SK-N-SH treated with all-trans-retinoic acid at 6 μM for 48 hours (cell line): Measurements from ENCODE around the gene KIAA1328.

Experiments used
- ATAC-seq: fragments of 200-7000 bp; cut with Tn5 transposase; 3 replicates; pipeline ENCODE4 v1.9.1; 2020; ENCODE audit warnings: mild to moderate bottlenecking, moderate library complexity
- ARNTL ChIP-seq: fragments of 450-650 bp; formaldehyde crosslinking; IDR thresholded peaks from 2 replicates; pipeline ENCODE4 v1.5.0; 2020; ENCODE audit warnings: low read depth, mild to moderate bottlenecking, moderate library complexity, borderline replicate concordance
- BACH2 ChIP-seq: fragments of 250-450 bp; sonication (Bioruptor Pico); IDR thresholded peaks from 2 replicates; pipeline ENCODE4 v1.9.0; 2021; ENCODE audit warnings: mild to moderate bottlenecking, borderline replicate concordance
- CSDC2 ChIP-seq: fragments of 250-450 bp; sonication (Bioruptor Pico); IDR thresholded peaks from 2 replicates; pipeline ENCODE4 v1.5.0; 2020; ENCODE audit warnings: mild to moderate bottlenecking, moderate library complexity
- CSRNP3 ChIP-seq: fragments of 250-450 bp; sonication (Bioruptor Pico); IDR thresholded peaks from 2 replicates; pipeline ENCODE4 v1.5.1; 2021; ENCODE audit warnings: mild to moderate bottlenecking, moderate library complexity
- ESRRG ChIP-seq: fragments of 250-450 bp; sonication (Bioruptor Pico); IDR thresholded peaks from 2 replicates; pipeline ENCODE4 v1.6.1; 2021; ENCODE audit warnings: mild to moderate bottlenecking
- GLIS3 ChIP-seq: fragments of 250-450 bp; sonication (Bioruptor Pico); IDR thresholded peaks from 2 replicates; pipeline ENCODE4 v1.5.0; 2020; ENCODE audit warnings: mild to moderate bottlenecking, moderate library complexity
- ISL1 ChIP-seq: fragments of 250-450 bp; sonication (Bioruptor Pico); IDR thresholded peaks from 2 replicates; pipeline ENCODE4 v2.1.2; 2022; ENCODE audit warnings: mild to moderate bottlenecking, moderate library complexity
- OSR1 ChIP-seq: fragments of 250-450 bp; sonication (Bioruptor Pico); IDR thresholded peaks from 2 replicates; pipeline ENCODE4 v1.8.0; 2022; ENCODE audit warnings: moderate library complexity, mild to moderate bottlenecking, inconsistent platforms
- PATZ1 ChIP-seq: fragments of 250-450 bp; sonication (Bioruptor Pico); IDR thresholded peaks from 2 replicates; pipeline ENCODE4 v1.8.0; 2020; ENCODE audit warnings: mild to moderate bottlenecking, moderate library complexity, borderline replicate concordance
- PPARA ChIP-seq: fragments of 250-450 bp; sonication (Bioruptor Pico); IDR thresholded peaks from 2 replicates; pipeline ENCODE4 v1.5.0; 2020; ENCODE audit warnings: mild to moderate bottlenecking, borderline replicate concordance
- RARB ChIP-seq: fragments of 250-450 bp; sonication (Bioruptor Pico); IDR thresholded peaks from 2 replicates; pipeline ENCODE4 v1.8.0; 2021; ENCODE audit warnings: mild to moderate bottlenecking, moderate library complexity
- SNAI2 ChIP-seq: fragments of 250-450 bp; sonication (Bioruptor Pico); IDR thresholded peaks from 2 replicates; pipeline ENCODE4 v1.5.0; 2020; ENCODE audit warnings: mild to moderate bottlenecking, moderate library complexity
- TCF4 ChIP-seq: fragments of 250-450 bp; sonication (Bioruptor Pico); IDR thresholded peaks from 2 replicates; pipeline ENCODE4 v1.8.0; 2021; ENCODE audit warnings: mild to moderate bottlenecking, moderate library complexity, borderline replicate concordance
- TOX ChIP-seq: fragments of 250-450 bp; sonication (Bioruptor Pico); IDR thresholded peaks from 2 replicates; pipeline ENCODE4 v1.8.0; 2021; ENCODE audit warnings: mild to moderate bottlenecking, moderate library complexity, borderline replicate concordance
- ZFP3 ChIP-seq: fragments of 250-450 bp; sonication (Bioruptor Pico); IDR thresholded peaks from 2 replicates; pipeline ENCODE4 v1.5.0; 2020; ENCODE audit warnings: mild to moderate bottlenecking, moderate library complexity
- ZFP30 ChIP-seq: fragments of 450-650 bp; formaldehyde crosslinking; IDR thresholded peaks from 2 replicates; pipeline ENCODE4 v1.5.0; 2022; ENCODE audit warnings: mild to moderate bottlenecking, moderate library complexity
- ZNF565 ChIP-seq: fragments of 450-650 bp; formaldehyde crosslinking; conservative IDR thresholded peaks from 2 replicates; pipeline ENCODE4 v1.5.0; 2020; ENCODE audit warnings: low read depth, mild to moderate bottlenecking, moderate library complexity
- ZNF70 ChIP-seq: fragments of 450-650 bp; formaldehyde crosslinking; IDR thresholded peaks from 2 replicates; pipeline ENCODE4 v1.5.0; 2020; ENCODE audit warnings: mild to moderate bottlenecking, moderate library complexity
- ZNF8 ChIP-seq: fragments of 450-650 bp; formaldehyde crosslinking; IDR thresholded peaks from 2 replicates; pipeline ENCODE4 v1.5.0; 2020; ENCODE audit warnings: mild to moderate bottlenecking, moderate library complexity
- TF ChIP-seq, protein P1 (sequence below): fragments of 250-450 bp; sonication (Bioruptor Pico); IDR thresholded peaks from 2 replicates; pipeline ENCODE4 v1.5.0; 2020; ENCODE audit warnings: mild to moderate bottlenecking, moderate library complexity
- TF ChIP-seq, protein P2 (sequence below): fragments of 250-450 bp; sonication (Bioruptor Pico); IDR thresholded peaks from 2 replicates; pipeline ENCODE4 v1.8.0; 2021; ENCODE audit warnings: low read depth, mild to moderate bottlenecking, moderate library complexity, borderline replicate concordance

The KIAA1328 gene

DNA sequence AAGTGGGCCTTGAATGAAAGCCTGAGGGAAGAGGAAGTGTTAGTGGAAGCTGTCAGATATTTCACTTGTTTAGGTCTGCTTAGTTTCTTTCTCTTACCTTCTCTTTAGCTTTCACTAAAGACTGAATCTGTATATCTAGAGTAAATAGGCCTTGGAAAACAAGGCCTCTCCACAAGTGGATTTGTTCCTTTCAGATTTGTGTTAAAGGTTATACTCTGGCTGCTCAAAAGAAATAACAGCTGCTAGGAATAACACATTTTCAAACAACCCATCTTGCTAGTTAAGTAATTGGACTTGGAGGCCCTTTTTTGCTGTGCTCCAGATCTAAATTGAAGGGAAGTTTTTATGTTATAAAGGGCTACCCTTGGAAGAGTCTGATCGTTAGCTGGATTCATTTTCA, 236.3 kb downstream of the KIAA1328 start:
- TF ChIP-seq ARNTL (no peak), GLIS3 (no peak), ISL1 (CRISPR knock-in tag) (no peak), ZNF565 (CRISPR knock-in tag) (no peak), CSRNP3 (CRISPR knock-in tag) (no peak), PPARA (no peak)
- ATAC-seq, result no peak

DNA sequence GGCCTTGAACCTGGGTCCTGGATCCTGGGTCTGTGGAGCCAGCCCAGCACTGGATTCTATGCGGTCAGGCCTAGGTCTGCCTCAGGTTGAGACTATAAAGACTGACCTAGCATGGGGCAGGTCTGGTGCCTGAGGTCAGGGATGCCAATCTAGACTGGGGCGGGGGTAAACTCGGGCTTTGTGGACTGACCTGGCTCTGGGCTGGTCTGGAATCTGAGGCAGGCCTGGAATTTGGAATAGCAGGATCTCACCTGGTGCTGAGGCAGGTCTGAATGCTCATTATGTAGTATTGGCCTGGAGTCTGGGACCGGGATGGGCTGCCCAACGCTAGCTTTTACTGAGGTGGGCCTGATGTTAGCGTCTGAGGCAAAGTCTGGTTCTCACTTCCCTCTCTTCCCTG, 256.0 kb downstream of the KIAA1328 start:
- TF ChIP-seq CSRNP3 (CRISPR knock-in tag) (no peak), SNAI2 (CRISPR knock-in tag) (no peak), ZFP3 (CRISPR knock-in tag) (no peak), ISL1 (CRISPR knock-in tag) (no peak), ESRRG (CRISPR knock-in tag) (no peak), ARNTL (no peak), GLIS3 (no peak), CSDC2 (CRISPR knock-in tag) (no peak), TCF4 (no peak), ZFP30 (CRISPR knock-in tag) (no peak), ZNF8 (CRISPR knock-in tag) (no peak), TOX (CRISPR knock-in tag) (no peak), OSR1 (CRISPR knock-in tag) (no peak)
- no peak for ATAC-seq

DNA sequence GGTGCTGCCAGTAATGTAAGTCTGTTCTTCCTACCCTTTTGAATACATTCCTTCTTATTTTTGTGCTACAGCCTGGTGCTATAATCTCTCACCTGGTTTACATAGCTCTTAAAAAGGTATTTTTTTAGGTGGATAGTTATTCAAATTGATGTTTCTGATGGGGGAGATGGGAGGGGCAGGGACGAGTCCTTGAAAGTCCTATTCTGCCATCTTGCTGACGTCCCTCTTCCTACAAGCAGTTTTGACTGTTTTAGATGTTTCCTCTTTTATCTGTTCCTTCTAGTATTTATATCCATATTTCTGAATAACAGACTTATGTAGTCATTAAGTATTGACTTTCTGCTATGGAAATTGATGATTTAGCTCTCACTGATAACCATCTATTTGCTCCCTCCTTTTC, 256.4 kb downstream of the KIAA1328 start:
- TF ChIP-seq, protein P1, sequence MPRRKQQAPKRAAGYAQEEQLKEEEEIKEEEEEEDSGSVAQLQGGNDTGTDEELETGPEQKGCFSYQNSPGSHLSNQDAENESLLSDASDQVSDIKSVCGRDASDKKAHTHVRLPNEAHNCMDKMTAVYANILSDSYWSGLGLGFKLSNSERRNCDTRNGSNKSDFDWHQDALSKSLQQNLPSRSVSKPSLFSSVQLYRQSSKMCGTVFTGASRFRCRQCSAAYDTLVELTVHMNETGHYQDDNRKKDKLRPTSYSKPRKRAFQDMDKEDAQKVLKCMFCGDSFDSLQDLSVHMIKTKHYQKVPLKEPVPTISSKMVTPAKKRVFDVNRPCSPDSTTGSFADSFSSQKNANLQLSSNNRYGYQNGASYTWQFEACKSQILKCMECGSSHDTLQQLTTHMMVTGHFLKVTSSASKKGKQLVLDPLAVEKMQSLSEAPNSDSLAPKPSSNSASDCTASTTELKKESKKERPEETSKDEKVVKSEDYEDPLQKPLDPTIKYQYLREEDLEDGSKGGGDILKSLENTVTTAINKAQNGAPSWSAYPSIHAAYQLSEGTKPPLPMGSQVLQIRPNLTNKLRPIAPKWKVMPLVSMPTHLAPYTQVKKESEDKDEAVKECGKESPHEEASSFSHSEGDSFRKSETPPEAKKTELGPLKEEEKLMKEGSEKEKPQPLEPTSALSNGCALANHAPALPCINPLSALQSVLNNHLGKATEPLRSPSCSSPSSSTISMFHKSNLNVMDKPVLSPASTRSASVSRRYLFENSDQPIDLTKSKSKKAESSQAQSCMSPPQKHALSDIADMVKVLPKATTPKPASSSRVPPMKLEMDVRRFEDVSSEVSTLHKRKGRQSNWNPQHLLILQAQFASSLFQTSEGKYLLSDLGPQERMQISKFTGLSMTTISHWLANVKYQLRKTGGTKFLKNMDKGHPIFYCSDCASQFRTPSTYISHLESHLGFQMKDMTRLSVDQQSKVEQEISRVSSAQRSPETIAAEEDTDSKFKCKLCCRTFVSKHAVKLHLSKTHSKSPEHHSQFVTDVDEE (CRISPR knock-in tag), result no peak
- TF ChIP-seq ARNTL (no peak), PPARA (no peak), OSR1 (CRISPR knock-in tag) (no peak), ZNF8 (CRISPR knock-in tag) (no peak), ZNF70 (no peak), RARB (no peak), ISL1 (CRISPR knock-in tag) (no peak), PATZ1 (CRISPR knock-in tag) (no peak), TCF4 (no peak), BACH2 (CRISPR knock-in tag) (no peak), TOX (CRISPR knock-in tag) (no peak)
- TF ChIP-seq, protein P2, sequence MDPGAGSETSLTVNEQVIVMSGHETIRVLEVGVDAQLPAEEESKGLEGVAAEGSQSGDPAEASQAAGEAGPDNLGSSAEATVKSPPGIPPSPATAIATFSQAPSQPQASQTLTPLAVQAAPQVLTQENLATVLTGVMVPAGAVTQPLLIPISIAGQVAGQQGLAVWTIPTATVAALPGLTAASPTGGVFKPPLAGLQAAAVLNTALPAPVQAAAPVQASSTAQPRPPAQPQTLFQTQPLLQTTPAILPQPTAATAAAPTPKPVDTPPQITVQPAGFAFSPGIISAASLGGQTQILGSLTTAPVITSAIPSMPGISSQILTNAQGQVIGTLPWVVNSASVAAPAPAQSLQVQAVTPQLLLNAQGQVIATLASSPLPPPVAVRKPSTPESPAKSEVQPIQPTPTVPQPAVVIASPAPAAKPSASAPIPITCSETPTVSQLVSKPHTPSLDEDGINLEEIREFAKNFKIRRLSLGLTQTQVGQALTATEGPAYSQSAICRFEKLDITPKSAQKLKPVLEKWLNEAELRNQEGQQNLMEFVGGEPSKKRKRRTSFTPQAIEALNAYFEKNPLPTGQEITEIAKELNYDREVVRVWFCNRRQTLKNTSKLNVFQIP (CRISPR knock-in tag), result no peak
- no peak for ATAC-seq
